ENCODE results near the gene CCDC9B. TPM values are rescaled to one million over a fixed set of nuclear protein-coding genes. Genes with fewer than 3 reads are reported as not detected.
A peak's percentile ranks its signal among the peaks of the same experiment; 100 is the strongest.

CCDC9B gene
- total and polyA plus RNA-seq, 2 of the 4 experiments (the other 2 are of a cell fraction): 19.7 to 30.9 TPM

GRCh38 chr15:40281801-40282146 lies 59.0 kb downstream of the CCDC9B start:
- Histone ChIP-seq H3K9me3 (ENCODE audit: control insufficient read depth, insufficient read depth, low read length) (no peaks in the 10 kb centered on the region), H2AFZ (replicated peaks; ENCODE audit: low read length, poor library complexity) (peak overlapping the region; percentile 86), H3K36me3 (ENCODE audit: control insufficient read depth, insufficient read depth, low read length) (no peaks in the 10 kb centered on the region), H3K56ac (ENCODE audit: extremely low read depth, insufficient read depth, low read length) (no peak overlapping the region), H3K27ac (ENCODE audit: insufficient read depth, low read length) (no peak overlapping the region), H2BK20ac (ENCODE audit: low read depth, low read length) (no peak overlapping the region), H2BK5ac (ENCODE audit: low read depth, low read length, poor library complexity, severe bottlenecking) (no peak overlapping the region), H3K27me3 (ENCODE audit: control insufficient read depth, insufficient read depth, low read length) (peaks cover 73% of the 10 kb centered on the region), H2AK9ac (replicated peaks; ENCODE audit: low read depth, low read length, poor library complexity) (no peak overlapping the region), H2BK120ac (ENCODE audit: low read depth, low read length) (no peak overlapping the region), H4K8ac (ENCODE audit: low read depth in 2 of 2, low read length in 2 of 2) (no peak overlapping the region), H3K4me3 (ENCODE audit: insufficient read depth, low read depth, low read length) (peak overlapping the region; percentile 47; the same call in 1 of the 2 replicates), H3K9me1 (ENCODE audit: insufficient read depth, low read length) (no peaks in the 10 kb centered on the region), H3K23ac (ENCODE audit: low read depth, low read length) (no peak overlapping the region), H2AK5ac (ENCODE audit: low read depth, low read length) (no peak overlapping the region), H4K20me1 (ENCODE audit: insufficient read depth, low read length) (no peaks in the 10 kb centered on the region), H4K5ac (ENCODE audit: low read depth, low read length) (no peak overlapping the region), H3K9ac (ENCODE audit: low read depth, low read length) (no peak overlapping the region), H3K4me2 (ENCODE audit: low read depth, low read length) (peak overlapping the region; percentile 91; the same call in 1 of the 2 replicates), H3K4me1 (ENCODE audit: control insufficient read depth, insufficient read depth, low read length) (peaks cover 9% of the 10 kb centered on the region), H2BK15ac (ENCODE audit: low read depth, low read length) (no peak overlapping the region), H3K4ac (ENCODE audit: low read depth, low read length) (no peak overlapping the region), H3K18ac (ENCODE audit: low read depth, low read length) (no peak overlapping the region), H3K79me1 (ENCODE audit: low read depth in 1 of 2, low read length in 2 of 2) (no peaks in the 10 kb centered on the region), H3K14ac (replicated peaks; ENCODE audit: low read depth, low read length) (no peak overlapping the region), H4K91ac (ENCODE audit: insufficient read depth, low read depth, low read length) (no peak overlapping the region)
- in situ Hi-C loops (cut with MboI; ENCODE audit: low sequenced_read_pairs) (no loop called here), intact Hi-C loops (cut with micrococcal nuclease) (no loop called here), dilution Hi-C loops (cut with HindIII; ENCODE audit: low sequenced_read_pairs, unreplicated experiment) (no loop called here)
- TF ChIP-seq CHD1 (IDR thresholded peaks at IDR 0.05; ENCODE audit: low read depth, low read length) (no peak), SMC3 (IDR thresholded peaks at IDR 0.05; ENCODE audit: low read depth, low read length) (no peak), USF2 (IDR thresholded peaks at IDR 0.05; ENCODE audit: low read depth, low read length) (no peak), CEBPB (IDR thresholded peaks at IDR 0.05; ENCODE audit: low read depth, low read length) (no peak), CTCF (conservative IDR thresholded peaks at IDR 0.05; ENCODE audit: low read depth, low read length) (no peak), FOS (IDR thresholded peaks at IDR 0.05; ENCODE audit: low read depth, low read length) (no peak), BHLHE40 (IDR thresholded peaks at IDR 0.05; ENCODE audit: low read depth, low read length) (no peak)
- ChIA-PET POLR2A (ENCODE audit: unreplicated experiment) (interaction anchor here (0.7 kb wide), 1 partner anchor 72 kb away, joined by 4 read pairs; no protein-coding TSS in a partner anchor), CTCF (no interaction called here)
- WGBS, 2 experiments (ENCODE audit: extremely low coverage in 2 of 2, insufficient read length in 1 of 2): 6% methylated on average over 29 of the region's 51 CpGs; no CpG with 5 or more reads in 1 of the 2 experiments
- DNase-seq (no peak), ATAC-seq (ENCODE audit: low read depth) (peak; percentile 6; the same call in 1 of the 2 replicates)
- BruUV-seq (replicated peaks): no TSS peak

Other genes starting within 250 kb of the CCDC9B start
- gene BMF, start 232.1 kb downstream of the CCDC9B start, total RNA-seq (2012; rRNA removed): 1.7 and 2.9 TPM in 2 replicates
- gene BMF, start 232.1 kb downstream of the CCDC9B start, polyA plus RNA-seq (2012; rRNA removed): 2.4 and 2.8 TPM in 2 replicates
- 24.7 and 31.9 TPM in 2 replicates for gene BUB1B, start 179.9 kb downstream of the CCDC9B start, total RNA-seq (2012; rRNA removed)
- 13.6 and 15.6 TPM in 2 replicates for gene BUB1B, start 179.9 kb downstream of the CCDC9B start, polyA plus RNA-seq (2012; rRNA removed)
- gene PAK6, start 101.9 kb downstream of the CCDC9B start, total RNA-seq (2012; rRNA removed): not detected in 2 replicates
- gene PAK6, start 101.9 kb downstream of the CCDC9B start, polyA plus RNA-seq (2012; rRNA removed): 0.21 TPM in 1 of 2 replicates, not detected in the other
- gene ANKRD63, start 57.9 kb downstream of the CCDC9B start, total RNA-seq (2012; rRNA removed): under 0.01 TPM in 1 of 2 replicates, not detected in the other
- not detected in 2 replicates for gene ANKRD63, start 57.9 kb downstream of the CCDC9B start, polyA plus RNA-seq (2012; rRNA removed)
- gene PLCB2, start 33.0 kb downstream of the CCDC9B start, total RNA-seq (2012; rRNA removed): 0.18 and 0.28 TPM in 2 replicates
- 0.87 and 1.4 TPM in 2 replicates for gene PLCB2, start 33.0 kb downstream of the CCDC9B start, polyA plus RNA-seq (2012; rRNA removed)
- 10.4 and 13.1 TPM in 2 replicates for gene INAFM2, start 17.2 kb downstream of the CCDC9B start, total RNA-seq (2012; rRNA removed)
- gene INAFM2, start 17.2 kb downstream of the CCDC9B start, polyA plus RNA-seq (2012; rRNA removed): 11.7 and 14.0 TPM in 2 replicates
- not detected in 2 replicates for gene PHGR1, start 10.1 kb upstream of the CCDC9B start, total RNA-seq (2012; rRNA removed)
- gene PHGR1, start 10.1 kb upstream of the CCDC9B start, polyA plus RNA-seq (2012; rRNA removed): not detected in 2 replicates
- gene DISP2, start 17.3 kb upstream of the CCDC9B start, total RNA-seq (2012; rRNA removed): under 0.01 and 0.36 TPM in 2 replicates
- gene DISP2, start 17.3 kb upstream of the CCDC9B start, polyA plus RNA-seq (2012; rRNA removed): 0.34 and 0.42 TPM in 2 replicates
- 73.5 and 73.6 TPM in 2 replicates for gene KNSTRN, start 41.8 kb upstream of the CCDC9B start, total RNA-seq (2012; rRNA removed)
- gene KNSTRN, start 41.8 kb upstream of the CCDC9B start, polyA plus RNA-seq (2012; rRNA removed): 31.2 and 33.1 TPM in 2 replicates
- 27.5 and 31.7 TPM in 2 replicates for gene IVD, start 64.9 kb upstream of the CCDC9B start, total RNA-seq (2012; rRNA removed)
- gene IVD, start 64.9 kb upstream of the CCDC9B start, polyA plus RNA-seq (2012; rRNA removed): 38.3 and 41.1 TPM in 2 replicates
- 3.0 and 3.6 TPM in 2 replicates for gene BAHD1, start 100.0 kb upstream of the CCDC9B start, total RNA-seq (2012; rRNA removed)
- 8.1 and 8.7 TPM in 2 replicates for gene BAHD1, start 100.0 kb upstream of the CCDC9B start, polyA plus RNA-seq (2012; rRNA removed)
- 3.3 and 3.8 TPM in 2 replicates for gene CHST14, start 130.0 kb upstream of the CCDC9B start, total RNA-seq (2012; rRNA removed)
- gene CHST14, start 130.0 kb upstream of the CCDC9B start, polyA plus RNA-seq (2012; rRNA removed): 19.5 and 20.6 TPM in 2 replicates
- 13.3 and 15.1 TPM in 2 replicates for gene CCDC32, start 224.1 kb upstream of the CCDC9B start, total RNA-seq (2012; rRNA removed)
- 10.8 and 14.8 TPM in 2 replicates for gene CCDC32, start 224.1 kb upstream of the CCDC9B start, polyA plus RNA-seq (2012; rRNA removed)
- 11.9 and 13.4 TPM in 2 replicates for gene RPUSD2, start 228.4 kb upstream of the CCDC9B start, total RNA-seq (2012; rRNA removed)
- gene RPUSD2, start 228.4 kb upstream of the CCDC9B start, polyA plus RNA-seq (2012; rRNA removed): 7.2 and 7.4 TPM in 2 replicates

Measured in IMR-90 (cell line).